GM21723 (cell line): ENCODE data around the gene PTPRN2.
"Not testable (repeated sequence)": the region's sequence is repeated elsewhere in the genome, so short reads cannot be mapped to it uniquely, and the experiment has no call there.

Source experiments
- ATAC-seq: cut with Tn5 transposase; IDR thresholded peaks from one replicate; pipeline ENCODE4 v1.9.1; 2021; ENCODE audit warnings: mild to moderate bottlenecking, moderate library complexity; ENCODE audit not compliant: unreplicated experiment

PTPRN2 gene

GRCh38 chr7:158425676-158426075, 161.9 kb downstream of the PTPRN2 start:
- not testable (repeated sequence) for ATAC-seq

- no peak for ATAC-seq
Observed at GRCh38 chr7:158424531-158424930, 163.1 kb downstream of the PTPRN2 start.

- ATAC-seq, result no peak
Observed at GRCh38 chr7:158424011-158424410, 163.6 kb downstream of the PTPRN2 start.

GRCh38 chr7:158422887-158423560, 164.6 kb downstream of the PTPRN2 start:
- ATAC-seq, result no peak

GRCh38 chr7:158422196-158422886, 165.3 kb downstream of the PTPRN2 start:
- no peak for ATAC-seq

- no peak for ATAC-seq
Observed at GRCh38 chr7:158421361-158421760, 166.3 kb downstream of the PTPRN2 start.

- no peak for ATAC-seq
Observed at GRCh38 chr7:158420591-158421340, 166.9 kb downstream of the PTPRN2 start.

GRCh38 chr7:158419238-158419785, 168.3 kb downstream of the PTPRN2 start:
- ATAC-seq, result no peak

- not testable (repeated sequence) for ATAC-seq
Observed at GRCh38 chr7:158418395-158418794, 169.2 kb downstream of the PTPRN2 start.

GRCh38 chr7:158416283-158416933, 171.2 kb downstream of the PTPRN2 start:
- no peak for ATAC-seq

GRCh38 chr7:158415316-158415715, 172.3 kb downstream of the PTPRN2 start:
- ATAC-seq, result no peak

GRCh38 chr7:158414486-158414961, 173.1 kb downstream of the PTPRN2 start:
- no peak for ATAC-seq

- no peak for ATAC-seq
Observed at GRCh38 chr7:158414002-158414401, 173.6 kb downstream of the PTPRN2 start.

- ATAC-seq, result no peak
Observed at GRCh38 chr7:158411232-158411950, 176.2 kb downstream of the PTPRN2 start.

GRCh38 chr7:158410720-158411119, 176.9 kb downstream of the PTPRN2 start:
- no peak for ATAC-seq

GRCh38 chr7:158409816-158410330, 177.8 kb downstream of the PTPRN2 start:
- ATAC-seq, result no peak

GRCh38 chr7:158409120-158409519, 178.5 kb downstream of the PTPRN2 start:
- ATAC-seq, result no peak

- ATAC-seq, result no peak
Observed at GRCh38 chr7:158408318-158408920, 179.2 kb downstream of the PTPRN2 start.

GRCh38 chr7:158407581-158408317, 179.9 kb downstream of the PTPRN2 start:
- ATAC-seq, result no peak
